Tibial nerve (tissue), 4 donors: ENCODE results near the gene RSRC2.

Experiments used
- EP300 ChIP-seq, 2 donors: sonication (generic); formaldehyde crosslinking; IDR thresholded peaks; one replicate each; pipeline ENCODE4 v1.6.1; 2017; ENCODE audit warnings: antibody characterized with exemption in 2 of 2, mild to moderate bottlenecking in 1 of 2
- POLR2A ChIP-seq, 2 donors: fragments of 450-650 bp; IDR thresholded peaks; one replicate each; pipeline ENCODE4 v1.6.1; 2017; ENCODE audit warnings: antibody characterized with exemption in 2 of 2, mild to moderate bottlenecking in 2 of 2, moderate library complexity in 2 of 2
- TF ChIP-seq, protein P1 (sequence below), 5 experiments: fragments of 200-600 bp in 3 of 5; fragments of 450-650 bp in 2 of 5; sonication (generic) in 3 of 5; IDR thresholded peaks; one replicate each; pipeline ENCODE4 v1.5.1; 2016 to 2019; ENCODE audit warnings: antibody characterized with exemption in 5 of 5, mild to moderate bottlenecking in 3 of 5, moderate library complexity in 2 of 5

DNA sequence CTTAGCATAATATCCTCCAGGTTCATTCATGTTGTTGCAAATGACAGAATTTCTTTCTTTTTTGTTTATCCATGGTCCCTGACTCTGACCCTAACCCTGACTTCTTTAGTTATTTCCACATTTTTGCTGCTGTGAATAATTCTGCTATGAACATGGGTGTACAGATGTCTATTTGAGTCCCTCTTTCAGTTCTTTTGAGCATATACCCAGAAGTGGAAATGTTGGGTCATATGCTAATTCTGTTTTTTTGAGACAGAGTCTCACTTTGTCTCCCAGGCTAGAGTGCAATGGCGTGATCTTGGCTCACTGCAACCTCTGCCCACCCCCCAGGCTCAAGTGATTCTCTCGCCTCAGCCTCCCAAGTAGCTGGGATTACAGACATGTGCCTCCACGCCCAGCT is 33.4 kb upstream of the RSRC2 start:
- TF ChIP-seq, protein P1, sequence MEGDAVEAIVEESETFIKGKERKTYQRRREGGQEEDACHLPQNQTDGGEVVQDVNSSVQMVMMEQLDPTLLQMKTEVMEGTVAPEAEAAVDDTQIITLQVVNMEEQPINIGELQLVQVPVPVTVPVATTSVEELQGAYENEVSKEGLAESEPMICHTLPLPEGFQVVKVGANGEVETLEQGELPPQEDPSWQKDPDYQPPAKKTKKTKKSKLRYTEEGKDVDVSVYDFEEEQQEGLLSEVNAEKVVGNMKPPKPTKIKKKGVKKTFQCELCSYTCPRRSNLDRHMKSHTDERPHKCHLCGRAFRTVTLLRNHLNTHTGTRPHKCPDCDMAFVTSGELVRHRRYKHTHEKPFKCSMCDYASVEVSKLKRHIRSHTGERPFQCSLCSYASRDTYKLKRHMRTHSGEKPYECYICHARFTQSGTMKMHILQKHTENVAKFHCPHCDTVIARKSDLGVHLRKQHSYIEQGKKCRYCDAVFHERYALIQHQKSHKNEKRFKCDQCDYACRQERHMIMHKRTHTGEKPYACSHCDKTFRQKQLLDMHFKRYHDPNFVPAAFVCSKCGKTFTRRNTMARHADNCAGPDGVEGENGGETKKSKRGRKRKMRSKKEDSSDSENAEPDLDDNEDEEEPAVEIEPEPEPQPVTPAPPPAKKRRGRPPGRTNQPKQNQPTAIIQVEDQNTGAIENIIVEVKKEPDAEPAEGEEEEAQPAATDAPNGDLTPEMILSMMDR (IDR thresholded peaks at IDR 0.05), result no peak
- TF ChIP-seq POLR2A (IDR thresholded peaks at IDR 0.05) (no peak), EP300 (IDR thresholded peaks at IDR 0.05) (no peak)
